Gastroesophageal sphincter (tissue), 4 donors: ENCODE data around the gene TTYH1. TPM values are rescaled to one million over a fixed set of nuclear protein-coding genes. Genes with fewer than 3 reads are reported as not detected.

Experiments used
- ATAC-seq: fragments of 150-250 bp; one replicate; pipeline ENCODE4 v1.9.1; 2016; ENCODE audit warnings: mild to moderate bottlenecking, moderate library complexity
- H3K27ac ChIP-seq, 4 donors: fragments of 200-600 bp; sonication (generic) in 3 of 4; 1 replicate in 3 of 4; 2 replicates in 1 of 4; pipeline ENCODE4 v1.5.1; 2016 to 2019
- H3K27me3 ChIP-seq: fragments of 200-600 bp; sonication (generic); one replicate; pipeline ENCODE4 v1.5.1; 2019
- H3K36me3 ChIP-seq, 2 donors: fragments of 200-600 bp; sonication (generic); one replicate each; pipeline ENCODE4 v1.5.1; 2019; ENCODE audit warnings: control low read depth in 1 of 2
- H3K4me1 ChIP-seq, 3 donors: fragments of 200-600 bp; sonication (generic); 1 replicate in 2 of 3; 2 replicates in 1 of 3; pipeline ENCODE4 v1.5.1; 2016 to 2019; ENCODE audit warnings: control low read depth in 2 of 3
- H3K4me3 ChIP-seq, 2 donors: fragments of 200-600 bp; sonication (generic); one replicate each; pipeline ENCODE4 v1.5.1; 2019; ENCODE audit warnings: mild to moderate bottlenecking in 1 of 2, moderate library complexity in 1 of 2
- H3K9me3 ChIP-seq, 3 donors: fragments of 200-600 bp; sonication (generic); one replicate each; pipeline ENCODE4 v1.5.1; 2017 to 2019; ENCODE audit warnings: control low read depth in 2 of 3
- EP300 ChIP-seq: sonication (generic); formaldehyde crosslinking; IDR thresholded peaks from one replicate; pipeline ENCODE4 v1.6.1; 2017; ENCODE audit warnings: antibody characterized with exemption, mild to moderate bottlenecking
- POLR2A ChIP-seq, 2 donors: fragments of 450-650 bp; IDR thresholded peaks; one replicate each; pipeline ENCODE4 v1.6.1; 2017; ENCODE audit warnings: antibody characterized with exemption in 2 of 2, mild to moderate bottlenecking in 2 of 2, moderate library complexity in 1 of 2
- POLR2AphosphoS5 ChIP-seq: sonication (generic); formaldehyde crosslinking; IDR thresholded peaks from one replicate; pipeline ENCODE4 v1.6.1; 2017; ENCODE audit warnings: antibody characterized with exemption
- WGBS, 2 donors: methylation state at CpG; one replicate each; pipeline ENCODE4 v1.1.5; 2018; ENCODE audit warnings: low coverage in 1 of 2; 5-methylcytosine and 5-hydroxymethylcytosine counted together
- total RNA-seq, 4 donors: library from RNA; depleted of rRNA; stranded (reverse); fragments of >200 nt; gene quantifications; one replicate each; pipeline ENCODE4 v1.1.0, GENCODE V29; 2016
- TF ChIP-seq, protein P1 (sequence below), 4 experiments: fragments of 200-600 bp in 2 of 4; fragments of 450-650 bp in 2 of 4; sonication (generic) in 1 of 4; IDR thresholded peaks; one replicate each; pipeline ENCODE4 v1.5.1; 2017 to 2019; ENCODE audit warnings: antibody characterized with exemption in 4 of 4, mild to moderate bottlenecking in 2 of 4, moderate library complexity in 2 of 4

Gene TTYH1
- total RNA-seq, 4 donors from 2014 or later = 1.2 to 19.8 (median 5.5) TPM

DNA sequence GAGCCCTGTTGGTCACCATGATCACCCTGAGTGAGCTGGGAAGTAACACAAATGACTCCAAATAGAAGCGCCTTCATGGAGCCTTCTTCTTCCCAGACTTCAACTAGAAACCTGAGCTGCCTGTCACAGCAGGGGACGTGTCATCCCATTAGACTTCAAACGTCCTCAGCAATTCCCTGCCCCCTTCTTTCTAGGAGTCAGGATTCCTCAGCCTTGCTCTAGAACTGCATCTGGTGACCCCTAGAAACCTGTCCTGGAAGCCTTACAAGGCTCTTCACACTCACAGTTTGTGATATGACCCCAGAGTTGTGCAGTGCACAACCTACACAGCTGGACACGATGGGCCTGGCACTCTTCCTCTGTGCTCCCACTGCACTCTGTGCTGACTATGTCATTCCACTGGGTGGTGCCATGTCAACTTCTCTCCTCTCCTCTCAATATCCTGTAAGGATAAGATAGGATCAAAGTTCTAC lies 23.6 kb upstream of the TTYH1 start:
- H3K27ac ChIP-seq = no peak overlapping the region
- no peaks in the 10 kb centered on the region for H3K36me3 ChIP-seq
- no peak for TF ChIP-seq POLR2AphosphoS5
- TF ChIP-seq EP300 = no peak
- TF ChIP-seq, protein P1, sequence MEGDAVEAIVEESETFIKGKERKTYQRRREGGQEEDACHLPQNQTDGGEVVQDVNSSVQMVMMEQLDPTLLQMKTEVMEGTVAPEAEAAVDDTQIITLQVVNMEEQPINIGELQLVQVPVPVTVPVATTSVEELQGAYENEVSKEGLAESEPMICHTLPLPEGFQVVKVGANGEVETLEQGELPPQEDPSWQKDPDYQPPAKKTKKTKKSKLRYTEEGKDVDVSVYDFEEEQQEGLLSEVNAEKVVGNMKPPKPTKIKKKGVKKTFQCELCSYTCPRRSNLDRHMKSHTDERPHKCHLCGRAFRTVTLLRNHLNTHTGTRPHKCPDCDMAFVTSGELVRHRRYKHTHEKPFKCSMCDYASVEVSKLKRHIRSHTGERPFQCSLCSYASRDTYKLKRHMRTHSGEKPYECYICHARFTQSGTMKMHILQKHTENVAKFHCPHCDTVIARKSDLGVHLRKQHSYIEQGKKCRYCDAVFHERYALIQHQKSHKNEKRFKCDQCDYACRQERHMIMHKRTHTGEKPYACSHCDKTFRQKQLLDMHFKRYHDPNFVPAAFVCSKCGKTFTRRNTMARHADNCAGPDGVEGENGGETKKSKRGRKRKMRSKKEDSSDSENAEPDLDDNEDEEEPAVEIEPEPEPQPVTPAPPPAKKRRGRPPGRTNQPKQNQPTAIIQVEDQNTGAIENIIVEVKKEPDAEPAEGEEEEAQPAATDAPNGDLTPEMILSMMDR (IDR thresholded peaks at IDR 0.05) = no peak
- TF ChIP-seq POLR2A (IDR thresholded peaks at IDR 0.05) = no peak
- no peaks in the 10 kb centered on the region for H3K9me3 ChIP-seq
- peaks cover 99% of the 10 kb centered on the region for H3K27me3 ChIP-seq
- no peaks in the 10 kb centered on the region for H3K4me1 ChIP-seq
- WGBS, 2 donors = 23 to 34% methylated on average over 4 of the region's 4 CpGs
- ATAC-seq = no peak
- no peak overlapping the region for H3K4me3 ChIP-seq

DNA sequence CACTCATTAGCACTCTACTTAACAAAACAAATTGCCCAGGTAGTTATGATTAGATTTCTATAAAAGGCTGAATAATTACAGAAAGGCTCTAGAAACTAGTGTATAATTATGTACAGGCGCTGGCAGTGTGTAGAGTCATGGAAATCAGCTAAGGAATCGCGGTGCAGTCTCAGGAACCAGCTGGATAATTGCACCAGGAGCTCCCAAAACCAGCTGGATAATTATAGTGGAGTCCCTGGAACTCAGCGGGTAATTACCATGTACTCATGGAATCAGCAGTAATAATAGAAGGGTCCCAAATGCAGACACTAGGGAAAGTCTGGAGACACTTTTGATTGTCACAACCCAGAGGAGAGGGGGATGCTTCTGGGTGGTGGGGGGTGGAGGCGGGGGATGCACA lies 23.2 kb upstream of the TTYH1 start:
- Histone ChIP-seq H3K27ac (no peak overlapping the region), H3K36me3 (no peaks in the 10 kb centered on the region), H3K27me3 (peaks cover 99% of the 10 kb centered on the region), H3K4me3 (no peak overlapping the region), H3K4me1 (no peaks in the 10 kb centered on the region), H3K9me3 (no peaks in the 10 kb centered on the region)
- no peak for ATAC-seq
- TF ChIP-seq POLR2A (IDR thresholded peaks at IDR 0.05) (no peak), POLR2AphosphoS5 (no peak), EP300 (no peak)
- TF ChIP-seq, protein P1 (IDR thresholded peaks at IDR 0.05) = no peak
- WGBS, 2 donors = 65 to 70% methylated on average over 4 to 5 of the region's 5 CpGs

DNA sequence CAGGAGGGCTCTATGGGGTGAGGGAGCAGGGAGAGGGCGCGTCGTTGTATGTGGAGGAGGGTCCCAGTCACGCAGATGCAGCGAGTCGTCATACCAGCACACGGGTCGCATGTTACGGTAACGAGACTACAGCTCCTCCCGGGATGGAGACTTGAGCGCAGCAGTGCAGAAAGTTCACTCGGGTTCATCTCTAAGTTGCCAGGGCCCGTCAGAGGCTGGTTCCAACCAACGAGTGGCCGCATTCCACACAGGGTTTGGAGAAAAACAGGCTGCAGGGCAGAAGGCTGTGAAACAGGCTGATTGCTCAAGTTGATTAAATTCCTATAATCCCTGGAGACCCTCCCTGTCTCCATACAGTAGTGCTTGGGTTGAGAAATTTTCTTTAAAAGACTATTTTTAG lies 21.9 kb upstream of the TTYH1 start:
- Histone ChIP-seq H3K4me3 (no peak overlapping the region), H3K4me1 (no peaks in the 10 kb centered on the region), H3K27me3 (peaks cover 93% of the 10 kb centered on the region), H3K9me3 (peaks cover 0 to 1% (median 0%) of the 10 kb centered on the region in 3 donors), H3K27ac (no peak overlapping the region), H3K36me3 (no peaks in the 10 kb centered on the region)
- TF ChIP-seq, protein P1 (IDR thresholded peaks at IDR 0.05) = no peak
- TF ChIP-seq POLR2A (IDR thresholded peaks at IDR 0.05) = no peak
- 79 to 83% methylated on average over 10 to 12 of the region's 16 CpGs for WGBS, 2 donors
- no peak for ATAC-seq

DNA sequence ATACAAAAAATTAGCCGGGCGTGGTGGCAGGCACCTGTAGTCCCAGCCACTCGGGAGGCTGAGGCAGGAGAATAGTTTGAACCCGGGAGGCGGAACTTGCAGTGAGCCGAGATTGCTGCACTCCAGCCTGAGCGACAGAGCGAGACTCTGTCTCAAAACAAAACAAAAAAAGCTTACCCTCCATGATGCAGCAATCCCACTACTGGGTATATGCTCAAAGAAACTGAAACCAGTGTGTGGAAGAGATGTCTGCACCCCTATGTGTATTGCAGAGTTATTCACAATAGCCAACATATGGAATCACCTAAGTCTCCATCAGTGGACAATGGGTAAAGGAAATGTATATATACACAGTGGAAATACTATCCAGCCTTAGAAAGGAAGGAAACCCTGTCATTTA lies 19.6 kb upstream of the TTYH1 start:
- no peaks in the 10 kb centered on the region for H3K36me3 ChIP-seq
- no peak for ATAC-seq
- no peak overlapping the region for H3K4me3 ChIP-seq
- H3K27me3 ChIP-seq = peaks cover 80% of the 10 kb centered on the region
- 84% methylated on average over 6 of the region's 8 CpGs; no CpG with 5 or more reads in 1 of the 2 donors for WGBS, 2 donors
- TF ChIP-seq EP300 (no peak), POLR2A (IDR thresholded peaks at IDR 0.05) (no peak), POLR2AphosphoS5 (no peak)
- TF ChIP-seq, protein P1 (IDR thresholded peaks at IDR 0.05) = no peak
- H3K4me1 ChIP-seq = no peaks in the 10 kb centered on the region
- H3K27ac ChIP-seq = no peak overlapping the region
- peaks cover 0 to 7% (median 0%) of the 10 kb centered on the region in 3 donors for H3K9me3 ChIP-seq

DNA sequence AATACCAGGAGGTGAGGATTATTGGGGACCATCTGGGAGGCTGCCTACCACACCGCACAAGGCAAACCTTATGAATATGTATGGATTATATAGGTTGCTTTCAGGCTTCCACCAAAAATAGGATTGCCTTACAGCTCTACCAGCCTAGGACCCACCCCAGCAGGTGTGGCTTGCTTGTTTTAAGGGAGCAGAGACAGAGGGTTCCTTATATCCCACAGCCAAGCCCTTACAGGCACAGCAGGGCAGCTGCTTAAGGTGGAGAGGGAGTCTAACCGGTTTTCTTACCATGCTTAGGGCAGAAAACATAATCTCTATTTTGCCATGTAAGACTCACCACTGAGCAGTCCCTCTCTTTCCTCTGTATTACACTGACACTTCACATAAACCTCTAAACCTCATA lies 16.1 kb upstream of the TTYH1 start:
- peaks cover 0 to 7% (median 0%) of the 10 kb centered on the region in 3 donors for H3K9me3 ChIP-seq
- TF ChIP-seq EP300 (no peak), POLR2A (IDR thresholded peaks at IDR 0.05) (no peak), POLR2AphosphoS5 (no peak)
- TF ChIP-seq, protein P1 (IDR thresholded peaks at IDR 0.05) = no peak
- H3K4me1 ChIP-seq = no peaks in the 10 kb centered on the region
- H3K27ac ChIP-seq = no peak overlapping the region
- no peaks in the 10 kb centered on the region for H3K36me3 ChIP-seq
- 38 to 60% methylated on average over 1 to 2 of the region's 2 CpGs for WGBS, 2 donors
- ATAC-seq = no peak
- H3K27me3 ChIP-seq = peaks cover 53% of the 10 kb centered on the region
- H3K4me3 ChIP-seq = no peak overlapping the region
